HFF-Myc (cell line): ENCODE results near the gene SH3D19.

Source experiments
- DNase-seq: peaks from one replicate; pipeline ENCODE4 v3.0.0-alpha.2; 2011; ENCODE audit warnings: low read depth; ENCODE audit errors: extremely low read depth
- H3K4me3 ChIP-seq: replicated peaks from 2 replicates; pipeline ENCODE4 v1.5.1; 2011; ENCODE audit warnings: low read depth, mild to moderate bottlenecking, control low read depth, low read length
- CTCF ChIP-seq: IDR thresholded peaks from 2 replicates; pipeline ENCODE4 v1.5.1; 2012; ENCODE audit warnings: mild to moderate bottlenecking, low read depth, low read length, control low read depth; ENCODE audit errors: missing control alignments

Gene SH3D19

GRCh38 chr4:151304226-151304625, 21.2 kb downstream of the SH3D19 start:
- TF ChIP-seq CTCF: no peak
- no peak for DNase-seq
- no peak overlapping the region for H3K4me3 ChIP-seq

GRCh38 chr4:151302432-151302831, 23.0 kb downstream of the SH3D19 start:
- no peak overlapping the region for H3K4me3 ChIP-seq
- DNase-seq: no peak
- TF ChIP-seq CTCF: no peak

GRCh38 chr4:151297170-151297569, 28.2 kb downstream of the SH3D19 start:
- no peak for TF ChIP-seq CTCF
- no peak overlapping the region for H3K4me3 ChIP-seq
- no peak for DNase-seq

- no peak overlapping the region for H3K4me3 ChIP-seq
- no peak for DNase-seq
- TF ChIP-seq CTCF: no peak
These were observed 29.2 kb downstream of the SH3D19 start for GRCh38 chr4:151296227-151296626.

- no peak for DNase-seq
- no peak for TF ChIP-seq CTCF
- no peak overlapping the region for H3K4me3 ChIP-seq
These were observed 30.4 kb downstream of the SH3D19 start for GRCh38 chr4:151294833-151295496.

- no peak overlapping the region for H3K4me3 ChIP-seq
- TF ChIP-seq CTCF: no peak
- DNase-seq: no peak
These were observed 33.4 kb downstream of the SH3D19 start for GRCh38 chr4:151292038-151292437.

- H3K4me3 ChIP-seq: no peak overlapping the region
- no peak for TF ChIP-seq CTCF
- no peak for DNase-seq
These were observed 33.9 kb downstream of the SH3D19 start for GRCh38 chr4:151291485-151291884.
